Measurements from ENCODE around the gene MND1. TPM values are rescaled to one million over a fixed set of nuclear protein-coding genes. Genes with fewer than 3 reads are reported as not detected.

Gene MND1
- total and polyA plus RNA-seq, 8 donors = 0.25 to 0.70 (median 0.35) TPM; not detected in 3

- intact Hi-C loops (cut with DNase I) = loop anchor here in 1 of 3 donors (10.0 kb wide), 1 partner anchor 111 kb away; no protein-coding TSS in a partner anchor
- no peak for FAIRE-seq
- no peak for ATAC-seq
- Histone ChIP-seq H3K27ac (peak overlapping the region in 1 of 4 donors; percentile 37), H3K27me3 (no peaks in the 10 kb centered on the region), H3K4me1 (peaks cover 0 to 27% (median under 1%) of the 10 kb centered on the region in 3 donors), H3K4me3 (no peak overlapping the region), H3K9me3 (no peaks in the 10 kb centered on the region), H3K36me3 (no peaks in the 10 kb centered on the region)
- 32 to 42% methylated on average over 1 of the region's 1 CpG for WGBS, 2 donors
- TF ChIP-seq, protein P1, sequence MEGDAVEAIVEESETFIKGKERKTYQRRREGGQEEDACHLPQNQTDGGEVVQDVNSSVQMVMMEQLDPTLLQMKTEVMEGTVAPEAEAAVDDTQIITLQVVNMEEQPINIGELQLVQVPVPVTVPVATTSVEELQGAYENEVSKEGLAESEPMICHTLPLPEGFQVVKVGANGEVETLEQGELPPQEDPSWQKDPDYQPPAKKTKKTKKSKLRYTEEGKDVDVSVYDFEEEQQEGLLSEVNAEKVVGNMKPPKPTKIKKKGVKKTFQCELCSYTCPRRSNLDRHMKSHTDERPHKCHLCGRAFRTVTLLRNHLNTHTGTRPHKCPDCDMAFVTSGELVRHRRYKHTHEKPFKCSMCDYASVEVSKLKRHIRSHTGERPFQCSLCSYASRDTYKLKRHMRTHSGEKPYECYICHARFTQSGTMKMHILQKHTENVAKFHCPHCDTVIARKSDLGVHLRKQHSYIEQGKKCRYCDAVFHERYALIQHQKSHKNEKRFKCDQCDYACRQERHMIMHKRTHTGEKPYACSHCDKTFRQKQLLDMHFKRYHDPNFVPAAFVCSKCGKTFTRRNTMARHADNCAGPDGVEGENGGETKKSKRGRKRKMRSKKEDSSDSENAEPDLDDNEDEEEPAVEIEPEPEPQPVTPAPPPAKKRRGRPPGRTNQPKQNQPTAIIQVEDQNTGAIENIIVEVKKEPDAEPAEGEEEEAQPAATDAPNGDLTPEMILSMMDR (IDR thresholded peaks at IDR 0.05) = no peak
- DNase-seq = peak in 1 of 6 donors; percentile 5
These were observed 119.6 kb downstream of the MND1 start for GRCh38 chr4:153464068-153464467.

Other genes starting within 250 kb of the MND1 start
- 10 to 100 TPM; 17.6 to 39.2 (median 25.5) TPM for gene TRIM2, start 140.2 kb upstream of the MND1 start, total RNA-seq
- 10 to 100 TPM; 11.0 to 11.9 TPM for gene TRIM2, start 140.2 kb upstream of the MND1 start, polyA plus RNA-seq
- gene TMEM131L, start 121.7 kb downstream of the MND1 start, total RNA-seq = 10 to 100 TPM; 17.0 to 29.5 (median 25.0) TPM
- gene TMEM131L, start 121.7 kb downstream of the MND1 start, polyA plus RNA-seq = 10 to 100 TPM in 1 of 2 donors, 1 to 10 TPM in 1; 9.4 to 11.2 TPM

Data from pancreas (tissue), 10 donors.